ENCODE measurements around the gene AMOTL1.

AMOTL1 gene

DNA sequence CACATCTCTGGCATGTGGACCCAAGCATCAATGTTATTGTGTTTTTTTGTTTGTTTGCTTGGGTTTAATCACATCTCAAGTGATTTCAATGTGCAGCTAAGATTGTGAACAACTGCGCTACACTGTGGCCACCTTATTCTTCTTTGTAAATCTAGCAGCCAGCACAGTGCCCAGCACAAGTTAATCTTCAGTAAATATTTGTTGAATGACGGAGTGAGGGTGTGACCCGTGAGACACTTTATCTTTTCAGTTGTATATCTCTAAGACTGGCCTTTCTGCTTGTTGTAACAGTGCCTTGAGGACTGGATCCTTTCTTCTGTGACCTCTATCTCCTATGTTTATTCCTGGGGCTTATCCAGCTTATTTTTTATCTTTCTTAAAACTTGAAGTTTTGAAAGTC is 21.4 kb upstream of the AMOTL1 start:
- H3K79me2 ChIP-seq (ENCODE audit: insufficient read depth, low read length), result no peaks in the 10 kb centered on the region
- no peaks in the 10 kb centered on the region for H3K36me3 ChIP-seq (ENCODE audit: insufficient read depth, low read length)
- no peaks in the 10 kb centered on the region for H3K4me1 ChIP-seq (ENCODE audit: insufficient read depth, low read length)
- no peak overlapping the region for H2AFZ ChIP-seq (ENCODE audit: low read depth, low read length)
- H4K20me1 ChIP-seq (ENCODE audit: insufficient read depth, low read length), result no peaks in the 10 kb centered on the region
- peaks cover 5% of the 10 kb centered on the region for H3K27me3 ChIP-seq (ENCODE audit: insufficient read depth, low read length, poor library complexity)
- H3K9ac ChIP-seq (ENCODE audit: low read depth, low read length), result no peak overlapping the region
- DNase-seq (no peak), ATAC-seq (ENCODE audit: insufficient read depth, low read depth) (no peak)
- no peaks in the 10 kb centered on the region for H3K9me3 ChIP-seq (ENCODE audit: insufficient read depth, low read length, severe bottlenecking)
- H3K4me2 ChIP-seq (ENCODE audit: insufficient read depth, low read length), result no peak overlapping the region
- H3K27ac ChIP-seq (ENCODE audit: low read length), result no peak overlapping the region
- no peak overlapping the region for H3K4me3 ChIP-seq (ENCODE audit: low read depth in 1 of 2, low read length in 2 of 2)
- TF ChIP-seq EZH2 (IDR thresholded peaks at IDR 0.05; ENCODE audit: borderline replicate concordance, low read depth, low read length, severe bottlenecking) (no peak), CTCF (IDR thresholded peaks at IDR 0.05; ENCODE audit: borderline replicate concordance, extremely low read depth, low read length, poor library complexity, severe bottlenecking) (no peak)

- no peak for ATAC-seq (ENCODE audit: insufficient read depth, low read depth)
- Histone ChIP-seq H2AFZ (ENCODE audit: low read depth, low read length) (no peak overlapping the region), H3K4me1 (ENCODE audit: insufficient read depth, low read length) (no peaks in the 10 kb centered on the region), H3K4me2 (ENCODE audit: insufficient read depth, low read length) (no peak overlapping the region), H3K36me3 (ENCODE audit: insufficient read depth, low read length) (no peaks in the 10 kb centered on the region), H3K27ac (ENCODE audit: low read length) (no peak overlapping the region), H3K27me3 (ENCODE audit: insufficient read depth, low read length, poor library complexity) (peaks cover 2% of the 10 kb centered on the region), H3K9ac (ENCODE audit: low read depth, low read length) (no peak overlapping the region), H4K20me1 (ENCODE audit: insufficient read depth, low read length) (no peaks in the 10 kb centered on the region), H3K79me2 (ENCODE audit: insufficient read depth, low read length) (no peaks in the 10 kb centered on the region), H3K4me3 (ENCODE audit: low read depth in 1 of 2, low read length in 2 of 2) (no peak overlapping the region), H3K9me3 (ENCODE audit: insufficient read depth, low read length, severe bottlenecking) (no peaks in the 10 kb centered on the region)
- no peak for DNase-seq
- TF ChIP-seq CTCF (IDR thresholded peaks at IDR 0.05; ENCODE audit: borderline replicate concordance, extremely low read depth, low read length, poor library complexity, severe bottlenecking), result no peak
- TF ChIP-seq EZH2 (IDR thresholded peaks at IDR 0.05; ENCODE audit: borderline replicate concordance, low read depth, low read length, severe bottlenecking), result no peak
These were observed 21.0 kb upstream of the AMOTL1 start for GRCh38 chr11:94747146-94747545.

GRCh38 chr11:94747601-94748041 is 20.5 kb upstream of the AMOTL1 start:
- Histone ChIP-seq H3K4me2 (ENCODE audit: insufficient read depth, low read length) (no peak overlapping the region), H3K79me2 (ENCODE audit: insufficient read depth, low read length) (no peaks in the 10 kb centered on the region)

More at GRCh38 chr11:94747601-94748041, 20.5 kb upstream of the AMOTL1 start:
- H3K9me3 ChIP-seq (ENCODE audit: insufficient read depth, low read length, severe bottlenecking), result no peaks in the 10 kb centered on the region
- DNase-seq (no peak), ATAC-seq (ENCODE audit: insufficient read depth, low read depth) (no peak)
- peaks cover 6% of the 10 kb centered on the region for H3K27me3 ChIP-seq (ENCODE audit: insufficient read depth, low read length, poor library complexity)
- H2AFZ ChIP-seq (ENCODE audit: low read depth, low read length), result no peak overlapping the region
- H3K9ac ChIP-seq (ENCODE audit: low read depth, low read length), result no peak overlapping the region
- no peaks in the 10 kb centered on the region for H3K36me3 ChIP-seq (ENCODE audit: insufficient read depth, low read length)
- H4K20me1 ChIP-seq (ENCODE audit: insufficient read depth, low read length), result no peaks in the 10 kb centered on the region
- H3K27ac ChIP-seq (ENCODE audit: low read length), result no peak overlapping the region
- H3K4me3 ChIP-seq (ENCODE audit: low read depth in 1 of 2, low read length in 2 of 2), result no peak overlapping the region
- TF ChIP-seq EZH2 (IDR thresholded peaks at IDR 0.05; ENCODE audit: borderline replicate concordance, low read depth, low read length, severe bottlenecking), result no peak
- TF ChIP-seq CTCF (IDR thresholded peaks at IDR 0.05; ENCODE audit: borderline replicate concordance, extremely low read depth, low read length, poor library complexity, severe bottlenecking), result no peak
- no peaks in the 10 kb centered on the region for H3K4me1 ChIP-seq (ENCODE audit: insufficient read depth, low read length)
